T-helper 1 cell treated with Interleukin-12 subunit alpha and Interleukin-12 subunit beta and Interleukin-4 antibody, amounts not matched to agents 30 μg/mL and 1 μg/mL, for 36 hours (primary cell): Measurements from ENCODE around the gene PRR7.
A peak's percentile ranks its signal among the peaks of the same experiment; 100 is the strongest.
"Not testable (repeated sequence)": the region's sequence is repeated elsewhere in the genome, so short reads cannot be mapped to it uniquely, and the experiment has no call there.

Source experiments
- H3K27ac Mint-ChIP-seq: one replicate; pipeline ENCODE4 v1.8.0; 2021; ENCODE audit warnings: mild to moderate bottlenecking, mixed read lengths
- H3K27me3 Mint-ChIP-seq: one replicate; pipeline ENCODE4 v1.8.0; 2021; ENCODE audit warnings: low read depth, mixed read lengths
- H3K36me3 Mint-ChIP-seq: one replicate; pipeline ENCODE4 v1.8.0; 2021; ENCODE audit warnings: low read depth, mixed read lengths
- H3K4me1 Mint-ChIP-seq: one replicate; pipeline ENCODE4 v1.8.0; 2021; ENCODE audit warnings: low read depth, mixed read lengths
- H3K4me3 Mint-ChIP-seq: one replicate; pipeline ENCODE4 v1.8.0; 2021; ENCODE audit warnings: mild to moderate bottlenecking, moderate library complexity, mixed read lengths
- H3K9me3 Mint-ChIP-seq: one replicate; pipeline ENCODE4 v1.8.0; 2021; ENCODE audit warnings: mixed read lengths

Gene PRR7

GRCh38 chr5:177474002-177474476 is 27.4 kb downstream of the PRR7 start:
- Mint-ChIP-seq H3K36me3 (peaks cover 3% of the 10 kb centered on the region), H3K4me3 (peak overlapping the region; percentile 84), H3K27ac (no peak overlapping the region), H3K9me3 (no peaks in the 10 kb centered on the region), H3K4me1 (peaks cover 25% of the 10 kb centered on the region), H3K27me3 (peaks cover 11% of the 10 kb centered on the region)

GRCh38 chr5:177474846-177475562 is 28.4 kb downstream of the PRR7 start:
- peaks cover 34% of the 10 kb centered on the region for H3K4me1 Mint-ChIP-seq
- H3K27ac Mint-ChIP-seq = no peak overlapping the region
- peaks cover 5% of the 10 kb centered on the region for H3K36me3 Mint-ChIP-seq
- no peaks in the 10 kb centered on the region for H3K9me3 Mint-ChIP-seq
- peak overlapping the region; percentile 84 for H3K4me3 Mint-ChIP-seq
- H3K27me3 Mint-ChIP-seq = peaks cover 11% of the 10 kb centered on the region

- no peaks in the 10 kb centered on the region for H3K9me3 Mint-ChIP-seq
- H3K27me3 Mint-ChIP-seq = peaks cover 11% of the 10 kb centered on the region
- peaks cover 35% of the 10 kb centered on the region for H3K4me1 Mint-ChIP-seq
- no peak overlapping the region for H3K4me3 Mint-ChIP-seq
- H3K36me3 Mint-ChIP-seq = peaks cover 5% of the 10 kb centered on the region
- H3K27ac Mint-ChIP-seq = peak overlapping the region; percentile 43
Observed at GRCh38 chr5:177475563-177476427, 29.2 kb downstream of the PRR7 start.

- no peak overlapping the region for H3K4me3 Mint-ChIP-seq
- H3K27me3 Mint-ChIP-seq = peaks cover 11% of the 10 kb centered on the region
- H3K27ac Mint-ChIP-seq = no peak overlapping the region
- H3K4me1 Mint-ChIP-seq = peaks cover 32% of the 10 kb centered on the region
- no peaks in the 10 kb centered on the region for H3K9me3 Mint-ChIP-seq
- H3K36me3 Mint-ChIP-seq = peaks cover 5% of the 10 kb centered on the region
Observed at GRCh38 chr5:177476531-177477233, 30.1 kb downstream of the PRR7 start.

GRCh38 chr5:177477701-177478477 is 31.3 kb downstream of the PRR7 start:
- peaks cover 5% of the 10 kb centered on the region for H3K36me3 Mint-ChIP-seq
- H3K27me3 Mint-ChIP-seq = peaks cover 11% of the 10 kb centered on the region
- no peaks in the 10 kb centered on the region for H3K9me3 Mint-ChIP-seq
- peak overlapping the region; percentile 26 for H3K27ac Mint-ChIP-seq
- H3K4me3 Mint-ChIP-seq = no peak overlapping the region
- peaks cover 32% of the 10 kb centered on the region for H3K4me1 Mint-ChIP-seq

GRCh38 chr5:177478711-177479646 is 32.4 kb downstream of the PRR7 start:
- Mint-ChIP-seq H3K4me3 (no peak overlapping the region), H3K27me3 (peaks cover 8% of the 10 kb centered on the region), H3K4me1 (peaks cover 30% of the 10 kb centered on the region), H3K9me3 (no peaks in the 10 kb centered on the region), H3K27ac (peak overlapping the region; percentile 88), H3K36me3 (peaks cover 5% of the 10 kb centered on the region)

GRCh38 chr5:177479774-177480173 is 33.2 kb downstream of the PRR7 start:
- Mint-ChIP-seq H3K4me1 (peaks cover 27% of the 10 kb centered on the region), H3K27me3 (no peaks in the 10 kb centered on the region), H3K27ac (peak overlapping the region; percentile 88), H3K36me3 (peaks cover 5% of the 10 kb centered on the region), H3K4me3 (no peak overlapping the region), H3K9me3 (no peaks in the 10 kb centered on the region)

GRCh38 chr5:177482359-177482795 is 35.8 kb downstream of the PRR7 start:
- Mint-ChIP-seq H3K9me3 (no peaks in the 10 kb centered on the region), H3K4me1 (peaks cover 15% of the 10 kb centered on the region), H3K27ac (no peak overlapping the region), H3K36me3 (peaks cover 5% of the 10 kb centered on the region), H3K4me3 (no peak overlapping the region), H3K27me3 (no peaks in the 10 kb centered on the region)

GRCh38 chr5:177483042-177483441 is 36.4 kb downstream of the PRR7 start:
- H3K9me3 Mint-ChIP-seq = no peaks in the 10 kb centered on the region
- H3K4me1 Mint-ChIP-seq = peaks cover 15% of the 10 kb centered on the region
- no peak overlapping the region for H3K4me3 Mint-ChIP-seq
- H3K27ac Mint-ChIP-seq = no peak overlapping the region
- no peaks in the 10 kb centered on the region for H3K27me3 Mint-ChIP-seq
- peaks cover 7% of the 10 kb centered on the region for H3K36me3 Mint-ChIP-seq

GRCh38 chr5:177483994-177484901 is 37.6 kb downstream of the PRR7 start:
- Mint-ChIP-seq H3K9me3 (no peaks in the 10 kb centered on the region), H3K4me3 (no peak overlapping the region), H3K27ac (peak overlapping the region; percentile 7)

GRCh38 chr5:177484902-177485549 is 38.4 kb downstream of the PRR7 start:
- Mint-ChIP-seq H3K9me3 (no peaks in the 10 kb centered on the region), H3K36me3 (peaks cover 5% of the 10 kb centered on the region), H3K4me3 (no peak overlapping the region), H3K27ac (peak overlapping the region; percentile 7), H3K27me3 (no peaks in the 10 kb centered on the region), H3K4me1 (peaks cover under 1% of the 10 kb centered on the region)

More at GRCh38 chr5:177483994-177484901, 37.6 kb downstream of the PRR7 start:
- Mint-ChIP-seq H3K36me3 (peaks cover 3% of the 10 kb centered on the region), H3K4me1 (peaks cover 8% of the 10 kb centered on the region), H3K27me3 (no peaks in the 10 kb centered on the region)

GRCh38 chr5:177485753-177486152 is 39.1 kb downstream of the PRR7 start:
- H3K4me3 Mint-ChIP-seq, H3K27ac Mint-ChIP-seq, H3K4me1 Mint-ChIP-seq, H3K9me3 Mint-ChIP-seq, H3K36me3 Mint-ChIP-seq, H3K27me3 Mint-ChIP-seq: not testable (repeated sequence)
